GM12878 (cell line): Measurements from ENCODE around the gene LACRT. TPM values are rescaled to one million over a fixed set of nuclear protein-coding genes. Genes with fewer than 3 reads are reported as not detected.

Experiments used
- ATAC-seq: fragments of 200-7000 bp; cut with Tn5 transposase; 3 replicates; pipeline ENCODE4 v1.9.1; 2020; ENCODE audit warnings: mild to moderate bottlenecking, moderate library complexity
- BruUV-seq: library from RNA; stranded (reverse); fragments of 400-500 nt; replicated peaks from 2 replicates; lab custom pipeline; 2021; lab: Mats Ljungman, UMichigan
- CTCF ChIA-PET: fragments of 300-600 bp; sonication (Branson Sonifier 250); formaldehyde crosslinking; extraction: SDS; loops from one replicate; lab custom pipeline; 2021; ENCODE audit warnings: inconsistent platforms; lab: Yijun Ruan, JAX
- POLR2A ChIA-PET: fragments of 350-600 bp; formaldehyde crosslinking; extraction: SDS; loops from one replicate; lab custom pipeline; 2021; ENCODE audit warnings: inconsistent platforms; lab: Charles Lee
- RAD21 ChIA-PET: fragments of 300-600 bp; sonication (Branson Sonifier 250); formaldehyde crosslinking; loops from one replicate; lab custom pipeline; 2023; ENCODE audit warnings: antibody characterized with exemption; ENCODE audit not compliant: unreplicated experiment; lab: Charles Lee
- SMC1A ChIA-PET: fragments of 300-600 bp; sonication (Branson Sonifier 250); formaldehyde crosslinking; loops from one replicate; lab custom pipeline; 2023; ENCODE audit not compliant: unreplicated experiment, uncharacterized antibody; lab: Charles Lee
- DNase-seq: peaks from one replicate; pipeline ENCODE4 v3.0.0-alpha.2; 2011; ENCODE audit warnings: low read depth, low spot score
- FAIRE-seq: peaks from 3 replicates; lab custom pipeline; 2011; peaks lifted over from hg19 to GRCh38; lab: Jason Lieb, UNC
- H2AFZ ChIP-seq: 2 replicates; pipeline ENCODE4 v1.6.0; 2011; ENCODE audit warnings: low read depth, low read length, control low read depth; ENCODE audit not compliant: control insufficient read depth
- H3K27ac ChIP-seq: 2 replicates; pipeline ENCODE4 v1.5.1; 2011; ENCODE audit warnings: control low read depth; ENCODE audit not compliant: control insufficient read depth, insufficient read depth
- H3K27me3 ChIP-seq, 2 experiments: replicated peaks in 1 of 2; 2 replicates each; pipeline versions ENCODE4 v1.6.0 to v1.6.1; 2011; ENCODE audit warnings: low read length in 1 of 2; ENCODE audit not compliant: control insufficient read depth in 2 of 2, insufficient read depth in 2 of 2
- H3K36me3 ChIP-seq, 2 experiments: 2 replicates each; pipeline ENCODE4 v1.5.1; 2011; ENCODE audit warnings: low read length in 1 of 2; ENCODE audit not compliant: control insufficient read depth in 2 of 2, insufficient read depth in 2 of 2
- H3K4me1 ChIP-seq: 2 replicates; pipeline ENCODE4 v1.6.1; 2011; ENCODE audit warnings: mild to moderate bottlenecking, low read length, moderate library complexity, mixed read lengths; ENCODE audit not compliant: control insufficient read depth, insufficient read depth
- H3K4me2 ChIP-seq: 2 replicates; pipeline ENCODE4 v1.6.0; 2011; ENCODE audit warnings: control low read depth; ENCODE audit not compliant: control insufficient read depth, insufficient read depth
- H3K4me3 ChIP-seq: fragments of 200-600 bp; sonication (generic); 2 replicates; pipeline ENCODE4 v1.5.1; 2016
- H3K79me2 ChIP-seq: 2 replicates; pipeline ENCODE4 v1.6.0; 2011; ENCODE audit warnings: low read length; ENCODE audit not compliant: control insufficient read depth, insufficient read depth
- H3K9ac ChIP-seq: 2 replicates; pipeline ENCODE4 v1.8.0; 2011; ENCODE audit warnings: low read length, control low read depth, mixed read lengths; ENCODE audit not compliant: control insufficient read depth, insufficient read depth
- H3K9me3 ChIP-seq: replicated peaks from 3 replicates; pipeline ENCODE4 v1.5.1; 2011; ENCODE audit warnings: mild to moderate bottlenecking, low read length; ENCODE audit not compliant: control insufficient read depth, insufficient read depth
- H4K20me1 ChIP-seq: 2 replicates; pipeline ENCODE4 v1.6.0; 2011; ENCODE audit not compliant: control insufficient read depth, insufficient read depth
- CBX3 ChIP-seq: fragments of 200-600 bp; sonication (generic); IDR thresholded peaks from 2 replicates; pipeline ENCODE4 v1.6.1; 2016; ENCODE audit warnings: low read depth, borderline replicate concordance
- REST ChIP-seq: IDR thresholded peaks from 2 replicates; pipeline ENCODE4 v1.6.1; 2012; ENCODE audit warnings: mild to moderate bottlenecking, low read depth, low read length
- SIN3A ChIP-seq: IDR thresholded peaks from 2 replicates; pipeline ENCODE4 v1.6.1; 2012; ENCODE audit warnings: low read depth, low read length, improper control_type of control experiment
- ZBTB33 ChIP-seq: fragments of 450-650 bp; IDR thresholded peaks from 2 replicates; pipeline ENCODE4 v1.6.1; 2017; ENCODE audit warnings: mild to moderate bottlenecking
- WGBS: methylation state at CpG from one replicate; pipeline ENCODE4 v1.1.6; 2016; ENCODE audit warnings: low lambda C conversion rate; ENCODE audit not compliant: insufficient replicate concordance, insufficient coverage; ENCODE audit errors: missing lambda C conversion rate; 5-methylcytosine and 5-hydroxymethylcytosine counted together
- in situ Hi-C: fragments of 300-500 bp; cut with MboI; formaldehyde crosslinking; loops from 9 replicates; pipeline ENCODE4 v1.14.3; 2018; ENCODE audit warnings: mixed read lengths
- intact Hi-C: fragments of 100-400 bp; cut with micrococcal nuclease; formaldehyde crosslinking; loops from one replicate; pipeline ENCODE4 v1.14.2; 2022; ENCODE audit not compliant: unreplicated experiment
- polyA plus RNA-seq, 11 experiments: library from polyadenylated mRNA; depleted of rRNA in 4 of 11; unstranded in 6 of 11; stranded (reverse) in 5 of 11; fragments of >200 nt; fragmentation: Nextera tagmentation in 4 of 11; fragmentation: Illumina TruSeq in 1 of 11; extraction: Ambion mirVana in 4 of 11; extraction: Trizol in 1 of 11; gene quantifications; 1 replicate in 1 of 11; 2 replicates in 10 of 11; pipeline versions ENCODE4 v1.2.1 to v1.2.3, GENCODE V29; 2011 to 2016; ENCODE audit warnings: inconsistent platforms in 2 of 11, missing spikeins in 2 of 11, low read depth in 1 of 11
- total RNA-seq, 4 experiments: library from RNA; depleted of rRNA in 3 of 4; stranded (reverse); fragments of >200 nt in 3 of 4; fragmentation: Illumina TruSeq in 1 of 4; extraction: Trizol in 1 of 4; gene quantifications; 2 replicates each; pipeline versions ENCODE4 v1.2.1 to v1.2.3, GENCODE V29; 2013 to 2021

The LACRT gene
- total and polyA plus RNA-seq, 10 of the 15 experiments (the other 5 are each of a cell fraction or from before 2014, with no cell fraction given): not detected

- DNase-seq (no peak), ATAC-seq (no peak), FAIRE-seq (no peak)
- no peaks in the 10 kb centered on the region for H3K79me2 ChIP-seq
- BruUV-seq: no TSS peak
- ChIA-PET RAD21 (no interaction called here), POLR2A (no interaction called here), CTCF (interaction anchor here (0.7 to 2.8 kb wide), 4 partner anchors 12 to 157 kb away, joined by 3 to 23 read pairs (median 10); no protein-coding TSS in a partner anchor), SMC1A (no interaction called here)
- no peak overlapping the region for H3K9ac ChIP-seq
- no peak overlapping the region for H3K27ac ChIP-seq
- no peaks in the 10 kb centered on the region for H3K9me3 ChIP-seq
- H3K4me3 ChIP-seq: no peak overlapping the region
- H3K4me1 ChIP-seq: no peaks in the 10 kb centered on the region
- H3K36me3 ChIP-seq: peaks cover 0 to 1% of the 10 kb centered on the region in 2 experiments; a peak in 2 of 4 replicates
- TF ChIP-seq CBX3 (no peak), REST (no peak), ZBTB33 (no peak), SIN3A (no peak)
- H3K4me2 ChIP-seq: no peak overlapping the region
- no peaks in the 10 kb centered on the region for H4K20me1 ChIP-seq
- in situ Hi-C loops (no loop called here), intact Hi-C loops (no loop called here)
- 67% methylated on average over 6 of the region's 6 CpGs for WGBS
- peaks cover 0 to 2% of the 10 kb centered on the region in 2 experiments; a peak in 2 of 4 replicates for H3K27me3 ChIP-seq
- H2AFZ ChIP-seq: no peak overlapping the region
Observed at GRCh38 chr12:54581412-54581811, 53.3 kb downstream of the LACRT start.

Other genes with a start within 250 kb of the LACRT start
- 0.73 and 0.98 TPM in 2 replicates for gene ITGA5, start 215.6 kb downstream of the LACRT start, total RNA-seq (2014; rRNA removed)
- gene ITGA5, start 215.6 kb downstream of the LACRT start, total RNA-seq (2014; rRNA removed; fragmentation: Illumina TruSeq; extraction: Trizol): 0.41 and 0.58 TPM in 2 replicates
- 1.2 and 1.5 TPM in 2 replicates for gene ITGA5, start 215.6 kb downstream of the LACRT start, total RNA-seq (2021)
- gene ITGA5, start 215.6 kb downstream of the LACRT start, polyA plus RNA-seq (2011; rRNA removed): 13.9 and 22.5 TPM in 2 replicates
- 0.90 and 1.3 TPM in 2 replicates for gene ITGA5, start 215.6 kb downstream of the LACRT start, polyA plus RNA-seq (2014; fragmentation: Illumina TruSeq; extraction: Trizol)
- under 1 TPM; 0.15 to 0.31 TPM for gene ITGA5, start 215.6 kb downstream of the LACRT start, polyA plus RNA-seq (2014; fragmentation: Nextera tagmentation; extraction: Ambion mirVana)
- 0.49 and 0.64 TPM in 2 replicates for gene ITGA5, start 215.6 kb downstream of the LACRT start, polyA plus RNA-seq (2014; rRNA removed)
- under 1 TPM; 0.23 to 0.35 TPM for gene ITGA5, start 215.6 kb downstream of the LACRT start, polyA plus RNA-seq (2016; fragmentation: Nextera tagmentation; extraction: Ambion mirVana)
- gene GTSF1, start 161.3 kb downstream of the LACRT start, total RNA-seq (2014; rRNA removed): 82.4 and 95.4 TPM in 2 replicates
- 100 and 102 TPM in 2 replicates for gene GTSF1, start 161.3 kb downstream of the LACRT start, total RNA-seq (2014; rRNA removed; fragmentation: Illumina TruSeq; extraction: Trizol)
- gene GTSF1, start 161.3 kb downstream of the LACRT start, total RNA-seq (2021): 65.9 and 67.9 TPM in 2 replicates
- gene GTSF1, start 161.3 kb downstream of the LACRT start, polyA plus RNA-seq (2011; rRNA removed): 1.5 and 1.6 TPM in 2 replicates
- gene GTSF1, start 161.3 kb downstream of the LACRT start, polyA plus RNA-seq (2014; fragmentation: Illumina TruSeq; extraction: Trizol): 146 and 192 TPM in 2 replicates
- 100 to 1,000 TPM; 257 to 374 TPM for gene GTSF1, start 161.3 kb downstream of the LACRT start, polyA plus RNA-seq (2014; fragmentation: Nextera tagmentation; extraction: Ambion mirVana)
- gene GTSF1, start 161.3 kb downstream of the LACRT start, polyA plus RNA-seq (2014; rRNA removed): 114 and 139 TPM in 2 replicates
- gene GTSF1, start 161.3 kb downstream of the LACRT start, polyA plus RNA-seq (2016; fragmentation: Nextera tagmentation; extraction: Ambion mirVana): 100 to 1,000 TPM; 178 to 186 TPM
- 152 and 168 TPM in 2 replicates for gene NCKAP1L, start 137.1 kb downstream of the LACRT start, total RNA-seq (2014; rRNA removed)
- gene NCKAP1L, start 137.1 kb downstream of the LACRT start, total RNA-seq (2014; rRNA removed; fragmentation: Illumina TruSeq; extraction: Trizol): 131 and 136 TPM in 2 replicates
- 131 and 133 TPM in 2 replicates for gene NCKAP1L, start 137.1 kb downstream of the LACRT start, total RNA-seq (2021)
- gene NCKAP1L, start 137.1 kb downstream of the LACRT start, polyA plus RNA-seq (2011; rRNA removed): 206 and 215 TPM in 2 replicates
- 123 and 147 TPM in 2 replicates for gene NCKAP1L, start 137.1 kb downstream of the LACRT start, polyA plus RNA-seq (2014; fragmentation: Illumina TruSeq; extraction: Trizol)
- gene NCKAP1L, start 137.1 kb downstream of the LACRT start, polyA plus RNA-seq (2014; fragmentation: Nextera tagmentation; extraction: Ambion mirVana): 10 to 100 TPM; 16.9 to 41.0 TPM
- gene NCKAP1L, start 137.1 kb downstream of the LACRT start, polyA plus RNA-seq (2014; rRNA removed): 96.8 and 101 TPM in 2 replicates
- gene NCKAP1L, start 137.1 kb downstream of the LACRT start, polyA plus RNA-seq (2016; fragmentation: Nextera tagmentation; extraction: Ambion mirVana): 10 to 100 TPM; 84.7 to 87.9 TPM
- gene PDE1B, start 85.3 kb downstream of the LACRT start, total RNA-seq (2014; rRNA removed): 3.3 and 3.6 TPM in 2 replicates
- 2.4 and 2.9 TPM in 2 replicates for gene PDE1B, start 85.3 kb downstream of the LACRT start, total RNA-seq (2014; rRNA removed; fragmentation: Illumina TruSeq; extraction: Trizol)
- 2.6 and 3.5 TPM in 2 replicates for gene PDE1B, start 85.3 kb downstream of the LACRT start, total RNA-seq (2021)
- 8.1 and 10.3 TPM in 2 replicates for gene PDE1B, start 85.3 kb downstream of the LACRT start, polyA plus RNA-seq (2011; rRNA removed)
- gene PDE1B, start 85.3 kb downstream of the LACRT start, polyA plus RNA-seq (2014; fragmentation: Illumina TruSeq; extraction: Trizol): 6.5 and 7.6 TPM in 2 replicates
- under 1 TPM; 0.26 to 0.49 TPM for gene PDE1B, start 85.3 kb downstream of the LACRT start, polyA plus RNA-seq (2014; fragmentation: Nextera tagmentation; extraction: Ambion mirVana)
- 6.4 TPM in 2 replicates for gene PDE1B, start 85.3 kb downstream of the LACRT start, polyA plus RNA-seq (2014; rRNA removed)
- gene PDE1B, start 85.3 kb downstream of the LACRT start, polyA plus RNA-seq (2016; fragmentation: Nextera tagmentation; extraction: Ambion mirVana): 1 to 10 TPM; 1.0 to 1.4 TPM
- not detected in 2 replicates for gene PPP1R1A, start 46.2 kb downstream of the LACRT start, total RNA-seq (2014; rRNA removed)
- not detected in 2 replicates for gene PPP1R1A, start 46.2 kb downstream of the LACRT start, total RNA-seq (2014; rRNA removed; fragmentation: Illumina TruSeq; extraction: Trizol)
- not detected in 2 replicates for gene PPP1R1A, start 46.2 kb downstream of the LACRT start, total RNA-seq (2021)
- not detected in 2 replicates for gene PPP1R1A, start 46.2 kb downstream of the LACRT start, polyA plus RNA-seq (2011; rRNA removed)
- gene PPP1R1A, start 46.2 kb downstream of the LACRT start, polyA plus RNA-seq (2014; fragmentation: Illumina TruSeq; extraction: Trizol): 0.25 TPM in 1 of 2 replicates, not detected in the other
- gene PPP1R1A, start 46.2 kb downstream of the LACRT start, polyA plus RNA-seq (2014; fragmentation: Nextera tagmentation; extraction: Ambion mirVana): under 1 TPM in 1 of 2 experiments, not detected in 1; 0.03 TPM
- 0.08 TPM in 1 of 2 replicates, not detected in the other for gene PPP1R1A, start 46.2 kb downstream of the LACRT start, polyA plus RNA-seq (2014; rRNA removed)
- under 1 TPM in 1 of 2 experiments, not detected in 1; 0.07 TPM for gene PPP1R1A, start 46.2 kb downstream of the LACRT start, polyA plus RNA-seq (2016; fragmentation: Nextera tagmentation; extraction: Ambion mirVana)
- gene DCD, start 13.5 kb upstream of the LACRT start, total RNA-seq (2014; rRNA removed): not detected in 2 replicates
- gene DCD, start 13.5 kb upstream of the LACRT start, total RNA-seq (2014; rRNA removed; fragmentation: Illumina TruSeq; extraction: Trizol): not detected in 2 replicates
- not detected in 2 replicates for gene DCD, start 13.5 kb upstream of the LACRT start, total RNA-seq (2021)
- not detected in 2 replicates for gene DCD, start 13.5 kb upstream of the LACRT start, polyA plus RNA-seq (2011; rRNA removed)
- not detected in 2 replicates for gene DCD, start 13.5 kb upstream of the LACRT start, polyA plus RNA-seq (2014; fragmentation: Illumina TruSeq; extraction: Trizol)
- gene DCD, start 13.5 kb upstream of the LACRT start, polyA plus RNA-seq (2014; fragmentation: Nextera tagmentation; extraction: Ambion mirVana): not detected
- not detected in 2 replicates for gene DCD, start 13.5 kb upstream of the LACRT start, polyA plus RNA-seq (2014; rRNA removed)
- not detected for gene DCD, start 13.5 kb upstream of the LACRT start, polyA plus RNA-seq (2016; fragmentation: Nextera tagmentation; extraction: Ambion mirVana)
- gene MUCL1, start 219.6 kb upstream of the LACRT start, total RNA-seq (2014; rRNA removed): not detected in 2 replicates
- not detected in 2 replicates for gene MUCL1, start 219.6 kb upstream of the LACRT start, total RNA-seq (2014; rRNA removed; fragmentation: Illumina TruSeq; extraction: Trizol)
- gene MUCL1, start 219.6 kb upstream of the LACRT start, total RNA-seq (2021): not detected in 2 replicates
- gene MUCL1, start 219.6 kb upstream of the LACRT start, polyA plus RNA-seq (2011; rRNA removed): 0.68 TPM in 1 of 2 replicates, not detected in the other
- not detected in 2 replicates for gene MUCL1, start 219.6 kb upstream of the LACRT start, polyA plus RNA-seq (2014; fragmentation: Illumina TruSeq; extraction: Trizol)
- not detected for gene MUCL1, start 219.6 kb upstream of the LACRT start, polyA plus RNA-seq (2014; fragmentation: Nextera tagmentation; extraction: Ambion mirVana)
- gene MUCL1, start 219.6 kb upstream of the LACRT start, polyA plus RNA-seq (2014; rRNA removed): not detected in 2 replicates
- not detected for gene MUCL1, start 219.6 kb upstream of the LACRT start, polyA plus RNA-seq (2016; fragmentation: Nextera tagmentation; extraction: Ambion mirVana)